Right lobe of liver (tissue), 6 donors: ENCODE measurements around the gene GRIN3A. TPM values are rescaled to one million over a fixed set of nuclear protein-coding genes. Genes with fewer than 3 reads are reported as not detected.
A peak's percentile ranks its signal among the peaks of the same experiment; 100 is the strongest.

Source experiments
- ATAC-seq, 4 donors: fragments of 200-7000 bp; cut with Tn5 transposase; one replicate each; pipeline ENCODE4 v1.9.1; 2020; ENCODE audit warnings: mild to moderate bottlenecking in 4 of 4, moderate library complexity in 4 of 4
- DNase-seq, 3 donors: peaks; one replicate each; pipeline ENCODE4 v3.0.0-alpha.2; 2020
- H3K27ac ChIP-seq, 3 donors: fragments of 200-600 bp; one replicate each; pipeline ENCODE4 v1.8.0; 2022
- H3K27me3 ChIP-seq, 2 donors: fragments of 200-600 bp; one replicate each; pipeline ENCODE4 v1.8.0; 2022
- H3K36me3 ChIP-seq, 4 donors: fragments of 200-600 bp; sonication (generic) in 1 of 4; one replicate each; pipeline versions ENCODE4 v1.5.1 to v1.8.0; 2017 to 2022; ENCODE audit warnings: control low read depth in 1 of 4
- H3K4me1 ChIP-seq, 4 donors: fragments of 200-600 bp; sonication (generic) in 1 of 4; one replicate each; pipeline versions ENCODE4 v1.5.1 to v1.8.0; 2017 to 2022; ENCODE audit warnings: control low read depth in 1 of 4
- H3K4me3 ChIP-seq, 3 donors: fragments of 200-600 bp; one replicate each; pipeline ENCODE4 v1.8.0; 2022
- H3K9me3 ChIP-seq, 4 donors: fragments of 200-600 bp; sonication (generic) in 1 of 4; one replicate each; pipeline versions ENCODE4 v1.5.1 to v1.8.0; 2017 to 2022; ENCODE audit warnings: control low read depth in 1 of 4
- CTCF ChIP-seq, 4 donors: fragments of 200-600 bp in 3 of 4; fragments of 450-650 bp in 1 of 4; IDR thresholded peaks; one replicate each; pipeline versions ENCODE4 v1.5.1 to v1.8.0; 2016 to 2022; ENCODE audit warnings: antibody characterized with exemption in 4 of 4, mild to moderate bottlenecking in 2 of 4
- POLR2A ChIP-seq: fragments of 450-650 bp; IDR thresholded peaks from one replicate; pipeline ENCODE4 v1.6.1; 2017; ENCODE audit warnings: antibody characterized with exemption, mild to moderate bottlenecking
- WGBS: methylation state at CpG from one replicate; pipeline ENCODE4 v1.1.6; 2018; ENCODE audit warnings: low coverage, low lambda C conversion rate; ENCODE audit not compliant: insufficient coverage; ENCODE audit errors: missing lambda C conversion rate; 5-methylcytosine and 5-hydroxymethylcytosine counted together
- intact Hi-C, 2 donors: fragments of 100-400 bp; cut with DNase I; formaldehyde crosslinking; loops; one replicate each; pipeline versions ENCODE4 v1.11.2 to v1.14.1; 2022
- total RNA-seq, 6 experiments: library from RNA; depleted of rRNA in 2 of 6; stranded (reverse); fragments of >200 nt in 2 of 6; fragmentation: NEBNext Ultra II Directional in 3 of 6; extraction: Animal tissue kit (Norgen Biotek cat#: 25700) in 3 of 6; gene quantifications; one replicate each; pipeline versions ENCODE4 v1.1.0 to v1.2.4, GENCODE V29; 2016 to 2023
- donor health status: DM: no; HTN: yes; CAD: no.
- donor health status: DM: no; HTN: no; CAD: no.
- donor health status: DM: no; HTN: no; CAD: no.
- donor health status: DM: no; HTN: yes; CAD: no.
- donor health status: DM: no; HTN: yes; CAD: no.

GRIN3A gene
- total RNA-seq, 6 experiments from 2014 or later = 0.05 to 0.44 (median 0.09) TPM; not detected in 1

GRCh38 chr9:101684665-101685064 is 53.8 kb downstream of the GRIN3A start:
- no peak overlapping the region for H3K27ac ChIP-seq
- WGBS = 62% methylated on average over 2 of the region's 2 CpGs
- no peaks in the 10 kb centered on the region for H3K36me3 ChIP-seq
- no peaks in the 10 kb centered on the region for H3K4me1 ChIP-seq
- H3K27me3 ChIP-seq = no peaks in the 10 kb centered on the region
- TF ChIP-seq POLR2A (no peak), CTCF (IDR thresholded peaks at IDR 0.05) (no peak)
- no peak overlapping the region for H3K4me3 ChIP-seq
- ATAC-seq (no peak), DNase-seq (no peak)
- intact Hi-C loops = no loop called here
- no peaks in the 10 kb centered on the region for H3K9me3 ChIP-seq

- no peaks in the 10 kb centered on the region for H3K4me1 ChIP-seq
- no peaks in the 10 kb centered on the region for H3K9me3 ChIP-seq
- H3K4me3 ChIP-seq = no peak overlapping the region
- ATAC-seq = no peak
- TF ChIP-seq CTCF (IDR thresholded peaks at IDR 0.05) = no peak
- no peak for TF ChIP-seq POLR2A
- intact Hi-C loops = no loop called here
- H3K27me3 ChIP-seq = no peaks in the 10 kb centered on the region
- no peak overlapping the region for H3K27ac ChIP-seq
- no peak for DNase-seq
- no peaks in the 10 kb centered on the region for H3K36me3 ChIP-seq
- 80% methylated on average over 2 of the region's 2 CpGs for WGBS
These were observed 55.2 kb downstream of the GRIN3A start for GRCh38 chr9:101683236-101683635.

- H3K36me3 ChIP-seq = no peaks in the 10 kb centered on the region
- no peak for TF ChIP-seq CTCF (IDR thresholded peaks at IDR 0.05)
- no peak for TF ChIP-seq POLR2A
- H3K27ac ChIP-seq = no peak overlapping the region
- intact Hi-C loops = no loop called here
- no peak overlapping the region for H3K4me3 ChIP-seq
- no peak for ATAC-seq
- no peaks in the 10 kb centered on the region for H3K27me3 ChIP-seq
- no peaks in the 10 kb centered on the region for H3K9me3 ChIP-seq
- H3K4me1 ChIP-seq = peaks cover 0 to 6% (median 0%) of the 10 kb centered on the region in 4 donors
- DNase-seq = no peak
These were observed 60.6 kb downstream of the GRIN3A start for GRCh38 chr9:101677861-101678260.

- no peak overlapping the region for H3K4me3 ChIP-seq
- H3K4me1 ChIP-seq = peaks cover 0 to 6% (median 0%) of the 10 kb centered on the region in 4 donors
- H3K27me3 ChIP-seq = no peaks in the 10 kb centered on the region
- intact Hi-C loops = no loop called here
- 43% methylated on average over 1 of the region's 1 CpG for WGBS
- H3K36me3 ChIP-seq = no peaks in the 10 kb centered on the region
- ATAC-seq (no peak), DNase-seq (no peak)
- no peak overlapping the region for H3K27ac ChIP-seq
- TF ChIP-seq CTCF (IDR thresholded peaks at IDR 0.05) (no peak), POLR2A (no peak)
- H3K9me3 ChIP-seq = no peaks in the 10 kb centered on the region
These were observed 63.1 kb downstream of the GRIN3A start for GRCh38 chr9:101675341-101675740.

- H3K27ac ChIP-seq = no peak overlapping the region
- 75% methylated on average over 1 of the region's 1 CpG for WGBS
- no peaks in the 10 kb centered on the region for H3K9me3 ChIP-seq
- no peak overlapping the region for H3K4me3 ChIP-seq
- DNase-seq (no peak), ATAC-seq (peak in 1 of 4 donors; percentile 21)
- H3K4me1 ChIP-seq = peaks cover 0 to 6% (median 0%) of the 10 kb centered on the region in 4 donors
- no peaks in the 10 kb centered on the region for H3K27me3 ChIP-seq
- H3K36me3 ChIP-seq = no peaks in the 10 kb centered on the region
- TF ChIP-seq POLR2A (no peak), CTCF (IDR thresholded peaks at IDR 0.05) (no peak)
- intact Hi-C loops = no loop called here
These were observed 64.3 kb downstream of the GRIN3A start for GRCh38 chr9:101674165-101674564.
